IPS-NIHi7 (cell line): ENCODE results near the gene CDC25B.

Experiments
- DNase-seq: peaks from one replicate; pipeline ENCODE4 v3.0.0; 2012; ENCODE audit warnings: mixed read lengths; ENCODE audit errors: extremely low spot score

CDC25B gene

GRCh38 chr20:3763671-3764601 lies 32.2 kb upstream of the CDC25B start:
- DNase-seq, result no peak

- DNase-seq, result no peak
Measured at GRCh38 chr20:3764659-3765058, 31.5 kb upstream of the CDC25B start.

- no peak for DNase-seq
Measured at GRCh38 chr20:3765171-3765882, 30.8 kb upstream of the CDC25B start.

GRCh38 chr20:3766422-3767109 lies 29.5 kb upstream of the CDC25B start:
- DNase-seq, result no peak

- DNase-seq, result no peak
Measured at GRCh38 chr20:3767110-3767426, 29.0 kb upstream of the CDC25B start.

- DNase-seq, result peak; percentile 99
Measured at GRCh38 chr20:3767427-3768341, 28.4 kb upstream of the CDC25B start, which contains the start of gene ADISSP. Gene ADISSP, minus strand, starts transcription at chr20:3767753. Its CDS starts 7,653 bp downstream, at chr20:3760100.

- DNase-seq, result peak; percentile 82
Measured at GRCh38 chr20:3768342-3769130, 27.6 kb upstream of the CDC25B start.

GRCh38 chr20:3771552-3772058 lies 24.5 kb upstream of the CDC25B start:
- no peak for DNase-seq

DNA sequence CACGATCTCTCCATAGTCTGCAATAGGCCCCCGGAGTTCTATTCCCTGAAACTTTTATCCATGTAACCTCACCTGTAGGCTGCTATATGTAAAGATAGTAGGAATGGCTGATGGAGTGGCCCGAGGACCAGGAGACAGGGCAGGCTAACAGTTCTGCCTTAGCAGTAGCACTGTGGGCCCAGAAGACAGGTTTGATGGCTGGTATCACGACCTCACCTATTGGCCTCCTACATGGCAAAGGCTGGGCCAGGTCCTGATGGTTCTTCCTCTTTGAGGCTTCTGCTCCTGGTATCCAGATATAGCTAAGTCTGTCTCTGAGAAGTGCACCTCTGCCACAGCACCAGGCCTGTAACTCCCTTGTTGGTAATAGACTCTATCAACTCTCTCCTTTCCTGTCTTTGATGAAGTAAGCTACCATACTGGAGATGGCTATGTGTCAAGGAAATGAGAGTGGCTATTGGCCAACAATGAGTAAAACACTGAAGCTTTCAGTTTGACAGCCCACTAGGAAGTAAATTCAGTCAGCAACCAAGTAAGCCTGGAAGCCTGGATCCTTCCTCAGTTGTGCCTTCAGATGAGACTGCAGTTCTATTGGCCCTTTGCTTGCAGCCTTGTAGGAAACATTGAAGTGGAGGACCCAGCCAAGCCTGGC lies 20.5 kb upstream of the CDC25B start:
- no peak for DNase-seq

DNA sequence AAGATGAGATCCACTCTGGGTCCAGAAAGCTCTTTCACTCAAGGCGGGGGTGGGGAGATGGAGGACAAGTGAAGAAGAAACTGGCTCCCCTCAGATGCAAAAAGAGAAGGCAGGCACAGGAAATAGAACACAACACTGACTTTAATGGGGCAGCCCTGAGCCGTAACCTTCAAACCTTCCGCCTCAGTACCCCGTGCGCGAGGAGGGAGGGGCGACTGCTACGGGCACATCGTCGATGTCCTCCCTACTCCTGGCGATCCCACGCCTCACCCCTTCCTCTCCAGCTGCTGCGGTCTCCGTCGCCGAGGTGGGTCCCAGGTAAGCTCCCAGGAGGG lies 18.8 kb upstream of the CDC25B start:
- DNase-seq, result no peak

- peak; percentile 72 for DNase-seq
Measured at GRCh38 chr20:3777716-3778629, 18.1 kb upstream of the CDC25B start.

- no peak for DNase-seq
Measured at GRCh38 chr20:3778976-3779375, 17.1 kb upstream of the CDC25B start.

GRCh38 chr20:3781153-3781910 lies 14.8 kb upstream of the CDC25B start, which contains the start of gene SPEF1:
Gene SPEF1, minus strand, starts transcription at chr20:3781448. Its CDS starts 161 bp downstream, at chr20:3781287.
- DNase-seq, result peak; percentile 93

- DNase-seq, result no peak
Measured at GRCh38 chr20:3782597-3782996, 13.5 kb upstream of the CDC25B start.

- DNase-seq, result no peak
Measured at GRCh38 chr20:3783068-3783489, 13.0 kb upstream of the CDC25B start.

- no peak for DNase-seq
Measured at GRCh38 chr20:3783511-3784195, 12.5 kb upstream of the CDC25B start.

GRCh38 chr20:3784216-3784853 lies 11.8 kb upstream of the CDC25B start:
- no peak for DNase-seq
